ENCODE data around the gene RASAL2.

GRCh38 chr1:178126261-178126660, 32.4 kb downstream of the RASAL2 start:
- TF ChIP-seq BHLHE40 (IDR thresholded peaks at IDR 0.05; ENCODE audit: borderline replicate concordance) = no peak
- no peak for TF ChIP-seq FOXM1 (IDR thresholded peaks at IDR 0.05; ENCODE audit: borderline replicate concordance)
- no peak for TF ChIP-seq HDGF (IDR thresholded peaks at IDR 0.05; ENCODE audit: borderline replicate concordance)
- TF ChIP-seq SUZ12 (IDR thresholded peaks at IDR 0.05) = no peak
- TF ChIP-seq FOXK2 (IDR thresholded peaks at IDR 0.05) = no peak
- no peak for TF ChIP-seq ARNT (IDR thresholded peaks at IDR 0.05)
- TF ChIP-seq LEF1 (IDR thresholded peaks at IDR 0.05; ENCODE audit: borderline replicate concordance) = no peak
- TF ChIP-seq SP1 (IDR thresholded peaks at IDR 0.05) = no peak

Measured in HEK293T (cell line).